Measurements from ENCODE around the gene TRAF2. TPM values are rescaled to one million over a fixed set of nuclear protein-coding genes. Genes with fewer than 3 reads are reported as not detected.

The TRAF2 gene
- total RNA-seq, 1 donor from 2014 or later, result 5.3 TPM

- TF ChIP-seq, protein P1, sequence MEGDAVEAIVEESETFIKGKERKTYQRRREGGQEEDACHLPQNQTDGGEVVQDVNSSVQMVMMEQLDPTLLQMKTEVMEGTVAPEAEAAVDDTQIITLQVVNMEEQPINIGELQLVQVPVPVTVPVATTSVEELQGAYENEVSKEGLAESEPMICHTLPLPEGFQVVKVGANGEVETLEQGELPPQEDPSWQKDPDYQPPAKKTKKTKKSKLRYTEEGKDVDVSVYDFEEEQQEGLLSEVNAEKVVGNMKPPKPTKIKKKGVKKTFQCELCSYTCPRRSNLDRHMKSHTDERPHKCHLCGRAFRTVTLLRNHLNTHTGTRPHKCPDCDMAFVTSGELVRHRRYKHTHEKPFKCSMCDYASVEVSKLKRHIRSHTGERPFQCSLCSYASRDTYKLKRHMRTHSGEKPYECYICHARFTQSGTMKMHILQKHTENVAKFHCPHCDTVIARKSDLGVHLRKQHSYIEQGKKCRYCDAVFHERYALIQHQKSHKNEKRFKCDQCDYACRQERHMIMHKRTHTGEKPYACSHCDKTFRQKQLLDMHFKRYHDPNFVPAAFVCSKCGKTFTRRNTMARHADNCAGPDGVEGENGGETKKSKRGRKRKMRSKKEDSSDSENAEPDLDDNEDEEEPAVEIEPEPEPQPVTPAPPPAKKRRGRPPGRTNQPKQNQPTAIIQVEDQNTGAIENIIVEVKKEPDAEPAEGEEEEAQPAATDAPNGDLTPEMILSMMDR (IDR thresholded peaks at IDR 0.05; ENCODE audit: insufficient read depth, low read length, severe bottlenecking), result no peak
- DNase-seq (ENCODE audit: low read depth), result no peak
- Histone ChIP-seq H3K27me3 (ENCODE audit: control insufficient read depth, insufficient read depth, low read length) (no peaks in the 10 kb centered on the region), H3K36me3 (ENCODE audit: control insufficient read depth, insufficient read depth, low read length) (peaks cover 10% of the 10 kb centered on the region), H3K4me3 (ENCODE audit: low read depth, low read length) (no peak overlapping the region)
- FAIRE-seq, result no peak
Observed at GRCh38 chr9:136854842-136855460, 31.4 kb upstream of the TRAF2 start.

GRCh38 chr9:136855461-136856078, 30.7 kb upstream of the TRAF2 start:
- Histone ChIP-seq H3K27me3 (ENCODE audit: control insufficient read depth, insufficient read depth, low read length) (no peaks in the 10 kb centered on the region), H3K36me3 (ENCODE audit: control insufficient read depth, insufficient read depth, low read length) (peaks cover 5% of the 10 kb centered on the region), H3K4me3 (ENCODE audit: low read depth, low read length) (no peak overlapping the region)
- FAIRE-seq, result no peak
- TF ChIP-seq, protein P1 (IDR thresholded peaks at IDR 0.05; ENCODE audit: insufficient read depth, low read length, severe bottlenecking), result no peak
- DNase-seq (ENCODE audit: low read depth), result no peak

GRCh38 chr9:136856079-136856476, 30.2 kb upstream of the TRAF2 start:
- TF ChIP-seq, protein P1 (IDR thresholded peaks at IDR 0.05; ENCODE audit: insufficient read depth, low read length, severe bottlenecking), result no peak
- Histone ChIP-seq H3K27me3 (ENCODE audit: control insufficient read depth, insufficient read depth, low read length) (no peaks in the 10 kb centered on the region), H3K4me3 (ENCODE audit: low read depth, low read length) (no peak overlapping the region), H3K36me3 (ENCODE audit: control insufficient read depth, insufficient read depth, low read length) (peaks cover 2% of the 10 kb centered on the region)
- DNase-seq (ENCODE audit: low read depth) (no peak), FAIRE-seq (no peak)

DNA sequence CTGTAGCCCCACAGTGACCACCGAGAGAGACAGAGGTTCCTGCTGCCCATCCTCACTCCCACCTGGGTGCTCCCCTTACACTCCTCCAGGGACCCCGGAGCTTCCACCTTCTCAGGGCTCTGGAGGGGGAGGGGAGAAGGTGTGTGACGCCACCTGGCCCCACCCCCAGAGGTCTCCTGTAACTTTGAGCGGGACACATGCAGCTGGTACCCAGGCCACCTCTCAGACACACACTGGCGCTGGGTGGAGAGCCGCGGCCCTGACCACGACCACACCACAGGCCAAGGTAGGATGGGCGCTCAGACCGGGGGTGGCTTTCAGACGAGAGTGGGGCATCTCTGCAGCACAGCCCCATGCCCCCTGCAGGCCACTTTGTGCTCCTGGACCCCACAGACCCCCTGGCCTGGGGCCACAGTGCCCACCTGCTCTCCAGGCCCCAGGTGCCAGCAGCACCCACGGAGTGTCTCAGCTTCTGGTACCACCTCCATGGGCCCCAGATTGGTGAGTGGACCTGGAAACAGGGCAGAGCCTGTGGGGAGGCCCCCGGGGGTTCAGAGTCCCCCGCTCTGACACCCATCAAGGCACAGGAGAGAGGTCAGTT, 29.7 kb upstream of the TRAF2 start:
- no peak overlapping the region for H3K4me3 ChIP-seq (ENCODE audit: low read depth, low read length)
- TF ChIP-seq, protein P1 (IDR thresholded peaks at IDR 0.05; ENCODE audit: insufficient read depth, low read length, severe bottlenecking), result peak; percentile 13
- FAIRE-seq, result no peak
- no peak for DNase-seq (ENCODE audit: low read depth)
- H3K27me3 ChIP-seq (ENCODE audit: control insufficient read depth, insufficient read depth, low read length), result no peaks in the 10 kb centered on the region
- H3K36me3 ChIP-seq (ENCODE audit: control insufficient read depth, insufficient read depth, low read length), result peaks cover 4% of the 10 kb centered on the region

DNA sequence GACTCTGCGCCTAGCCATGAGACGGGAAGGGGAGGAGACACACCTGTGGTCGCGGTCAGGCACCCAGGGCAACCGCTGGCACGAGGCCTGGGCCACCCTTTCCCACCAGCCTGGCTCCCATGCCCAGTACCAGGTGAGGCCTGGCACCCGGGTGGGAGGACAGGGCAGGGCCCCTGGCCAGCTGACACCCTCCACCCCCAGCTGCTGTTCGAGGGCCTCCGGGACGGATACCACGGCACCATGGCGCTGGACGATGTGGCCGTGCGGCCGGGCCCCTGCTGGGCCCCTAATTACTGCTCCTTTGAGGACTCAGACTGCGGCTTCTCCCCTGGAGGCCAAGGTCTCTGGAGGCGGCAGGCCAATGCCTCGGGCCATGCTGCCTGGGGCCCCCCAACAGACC, 29.1 kb upstream of the TRAF2 start:
- TF ChIP-seq, protein P1 (IDR thresholded peaks at IDR 0.05; ENCODE audit: insufficient read depth, low read length, severe bottlenecking), result no peak
- FAIRE-seq, result no peak
- H3K36me3 ChIP-seq (ENCODE audit: control insufficient read depth, insufficient read depth, low read length), result peaks cover 8% of the 10 kb centered on the region
- H3K27me3 ChIP-seq (ENCODE audit: control insufficient read depth, insufficient read depth, low read length), result no peaks in the 10 kb centered on the region
- DNase-seq (ENCODE audit: low read depth), result no peak
- no peak overlapping the region for H3K4me3 ChIP-seq (ENCODE audit: low read depth, low read length)
